Activated naive CD4-positive, alpha-beta T cell treated with anti-CD3 and anti-CD28 coated beads for 36 hours (primary cell): Measurements from ENCODE around the gene DUSP2. TPM values are rescaled to one million over a fixed set of nuclear protein-coding genes. Genes with fewer than 3 reads are reported as not detected.

ENCODE experiments used
- CTCF ChIA-PET: fragments of 350-600 bp; sonication (Branson Sonifier 250); formaldehyde crosslinking; loops from one replicate; lab custom pipeline; 2021; ENCODE audit warnings: antibody characterized with exemption; lab: Charles Lee
- DNase-seq: peaks from one replicate; pipeline ENCODE4 v3.0.0-alpha.2; 2020
- H3K27ac Mint-ChIP-seq: one replicate; pipeline ENCODE4 v1.8.0; 2021; ENCODE audit warnings: mild to moderate bottlenecking, mixed read lengths
- H3K27me3 Mint-ChIP-seq: one replicate; pipeline ENCODE4 v1.8.0; 2021; ENCODE audit warnings: low read depth, mixed read lengths
- H3K36me3 Mint-ChIP-seq: one replicate; pipeline ENCODE4 v1.8.0; 2021; ENCODE audit warnings: low read depth, mixed read lengths
- H3K4me1 Mint-ChIP-seq: one replicate; pipeline ENCODE4 v1.8.0; 2021; ENCODE audit warnings: low read depth, mixed read lengths
- H3K4me3 Mint-ChIP-seq: one replicate; pipeline ENCODE4 v1.8.0; 2021; ENCODE audit warnings: mild to moderate bottlenecking, moderate library complexity, mixed read lengths
- H3K9me3 Mint-ChIP-seq: one replicate; pipeline ENCODE4 v1.8.0; 2021; ENCODE audit warnings: mixed read lengths
- intact Hi-C: fragments of 100-400 bp; cut with micrococcal nuclease; formaldehyde crosslinking; loops from one replicate; pipeline ENCODE4 v1.15.1; 2023
- total RNA-seq, 2 experiments: library from RNA; stranded (reverse); gene quantifications; one replicate each; pipeline ENCODE4 v1.2.3, GENCODE V29; 2021

DUSP2 gene
- total RNA-seq, 2 experiments from 2014 or later = 429 to 463 TPM

- H3K9me3 Mint-ChIP-seq = no peaks in the 10 kb centered on the region
- CTCF ChIA-PET = interaction anchor here (1.3 to 2.8 kb wide), 2 partner anchors 23 to 160 kb away, joined by 3 to 24 read pairs; partner anchors contain the start of gene ANKRD36C
- no peak overlapping the region for H3K4me3 Mint-ChIP-seq
- peak; percentile 3 for DNase-seq
- no peaks in the 10 kb centered on the region for H3K27me3 Mint-ChIP-seq
- H3K27ac Mint-ChIP-seq = peak overlapping the region; percentile 51
- peaks cover 3% of the 10 kb centered on the region for H3K36me3 Mint-ChIP-seq
- intact Hi-C loops = no loop called here
- H3K4me1 Mint-ChIP-seq = peaks cover 90% of the 10 kb centered on the region
Observed at GRCh38 chr2:96151595-96152303, 6.5 kb upstream of the DUSP2 start.

DNA sequence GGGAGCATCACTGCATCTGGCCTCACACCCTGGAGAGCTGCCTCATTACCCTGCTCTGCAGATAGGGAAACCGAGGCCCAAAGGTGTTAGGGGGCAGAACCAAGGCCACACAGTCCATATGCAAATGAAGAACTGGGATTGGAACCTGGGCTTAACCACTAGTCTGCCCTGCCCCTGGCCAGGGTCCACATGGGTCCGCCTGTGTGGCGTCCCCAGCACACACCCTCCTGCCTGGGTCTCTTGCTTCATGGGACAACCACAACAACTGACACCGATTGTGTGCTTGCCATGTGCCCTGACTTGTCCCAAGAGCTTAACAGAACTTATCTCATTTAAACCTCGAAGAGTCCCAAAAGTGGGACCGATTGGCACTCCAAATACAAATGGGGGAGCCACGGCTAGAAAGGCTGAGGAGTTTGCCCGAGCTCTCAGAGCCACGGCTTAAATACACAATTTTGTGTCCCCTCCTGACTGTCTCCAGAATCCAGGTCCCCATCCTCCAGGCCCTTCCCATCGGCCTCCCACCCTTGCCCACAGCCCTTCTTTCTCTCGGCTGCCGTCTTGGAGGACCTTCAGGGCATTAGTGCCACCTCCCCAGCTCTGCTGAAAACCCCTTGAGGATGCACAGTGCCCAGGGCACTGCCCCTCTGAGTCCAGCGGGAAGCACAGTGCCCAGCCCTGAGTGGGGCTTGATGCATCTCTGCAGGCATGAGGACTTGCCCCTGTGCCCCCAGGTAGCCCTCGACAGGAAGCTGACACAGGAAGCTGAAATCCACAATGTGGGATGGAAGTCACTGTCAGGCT lies 5.8 kb upstream of the DUSP2 start:
- CTCF ChIA-PET = interaction anchor here (1.3 to 2.8 kb wide), 2 partner anchors 23 to 159 kb away, joined by 3 to 24 read pairs; partner anchors contain the start of gene ANKRD36C
- Mint-ChIP-seq H3K27ac (peak overlapping the region; percentile 70), H3K36me3 (peaks cover 5% of the 10 kb centered on the region), H3K27me3 (no peaks in the 10 kb centered on the region), H3K9me3 (no peaks in the 10 kb centered on the region), H3K4me3 (no peak overlapping the region), H3K4me1 (peaks cover 88% of the 10 kb centered on the region)
- intact Hi-C loops = no loop called here
- DNase-seq = peak; percentile 4

GRCh38 chr2:96150007-96150640 lies 4.9 kb upstream of the DUSP2 start:
- intact Hi-C loops = no loop called here
- Mint-ChIP-seq H3K36me3 (peaks cover 5% of the 10 kb centered on the region), H3K4me1 (peaks cover 81% of the 10 kb centered on the region), H3K9me3 (no peaks in the 10 kb centered on the region), H3K4me3 (no peak overlapping the region), H3K27ac (peak overlapping the region; percentile 70), H3K27me3 (no peaks in the 10 kb centered on the region)
- CTCF ChIA-PET = interaction anchor here (1.0 to 2.8 kb wide), 3 partner anchors 24 to 158 kb away, joined by 3 to 24 read pairs (median 4); partner anchors contain the start of gene ANKRD36C
- DNase-seq = no peak

GRCh38 chr2:96148410-96149217 lies 3.4 kb upstream of the DUSP2 start:
- Mint-ChIP-seq H3K4me3 (peak overlapping the region; percentile 86), H3K9me3 (no peaks in the 10 kb centered on the region), H3K36me3 (peaks cover 16% of the 10 kb centered on the region), H3K4me1 (peaks cover 71% of the 10 kb centered on the region), H3K27me3 (no peaks in the 10 kb centered on the region), H3K27ac (peak overlapping the region; percentile 99)
- peak; percentile 100 for DNase-seq
- intact Hi-C loops = loop anchor here (1.0 to 5.0 kb wide), 6 partner anchors 9 to 814 kb away; partner anchors contain the start of genes ARID5A and CNNM4
- CTCF ChIA-PET = interaction anchor here (1.1 to 8.6 kb wide), 4 partner anchors 9 to 108 kb away, joined by 3 to 76 read pairs (median 4); no protein-coding TSS in a partner anchor

DNA sequence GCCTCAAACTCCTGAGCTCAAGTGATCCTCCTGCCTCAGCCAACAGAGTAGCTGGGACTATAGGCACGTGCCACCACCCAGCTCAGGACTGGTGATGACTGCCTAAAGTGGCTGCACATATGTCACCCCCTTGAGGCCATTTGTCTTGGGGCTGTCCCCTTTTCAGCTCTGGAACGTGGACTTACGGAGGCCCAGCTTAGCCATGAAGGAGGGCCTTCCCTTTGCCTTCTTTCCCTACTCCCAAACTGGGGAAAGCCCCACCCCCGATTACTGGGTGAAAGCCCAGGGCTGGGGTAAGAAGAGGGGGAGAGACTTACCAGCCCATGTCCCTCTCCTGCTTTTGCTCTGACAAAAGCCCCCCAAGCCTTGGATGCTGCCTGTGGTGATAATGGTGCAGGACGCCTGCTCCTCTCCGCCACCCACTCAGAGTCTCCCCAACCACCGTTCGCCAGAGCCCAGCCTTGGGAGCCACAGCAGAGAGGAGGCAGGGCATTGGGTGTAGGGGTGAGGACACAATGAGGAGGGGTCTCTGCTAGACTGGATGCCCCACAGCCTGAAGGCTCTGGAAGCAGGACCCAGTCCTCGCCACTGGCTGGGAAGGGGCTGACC lies 2.5 kb upstream of the DUSP2 start:
- Mint-ChIP-seq H3K4me1 (peaks cover 61% of the 10 kb centered on the region), H3K27me3 (no peaks in the 10 kb centered on the region), H3K27ac (peak overlapping the region; percentile 99), H3K4me3 (peak overlapping the region; percentile 86), H3K36me3 (peaks cover 26% of the 10 kb centered on the region), H3K9me3 (no peaks in the 10 kb centered on the region)
- DNase-seq = peak; percentile 69
- CTCF ChIA-PET = interaction anchor here (0.7 to 18.5 kb wide), 12 partner anchors 9 to 109 kb away, joined by 3 to 482 read pairs (median 6); partner anchors contain the start of genes ADRA2B and ASTL
- intact Hi-C loops = loop anchor here (1.0 to 5.0 kb wide), 6 partner anchors 10 to 815 kb away; partner anchors contain the start of genes ARID5A and CNNM4

DNA sequence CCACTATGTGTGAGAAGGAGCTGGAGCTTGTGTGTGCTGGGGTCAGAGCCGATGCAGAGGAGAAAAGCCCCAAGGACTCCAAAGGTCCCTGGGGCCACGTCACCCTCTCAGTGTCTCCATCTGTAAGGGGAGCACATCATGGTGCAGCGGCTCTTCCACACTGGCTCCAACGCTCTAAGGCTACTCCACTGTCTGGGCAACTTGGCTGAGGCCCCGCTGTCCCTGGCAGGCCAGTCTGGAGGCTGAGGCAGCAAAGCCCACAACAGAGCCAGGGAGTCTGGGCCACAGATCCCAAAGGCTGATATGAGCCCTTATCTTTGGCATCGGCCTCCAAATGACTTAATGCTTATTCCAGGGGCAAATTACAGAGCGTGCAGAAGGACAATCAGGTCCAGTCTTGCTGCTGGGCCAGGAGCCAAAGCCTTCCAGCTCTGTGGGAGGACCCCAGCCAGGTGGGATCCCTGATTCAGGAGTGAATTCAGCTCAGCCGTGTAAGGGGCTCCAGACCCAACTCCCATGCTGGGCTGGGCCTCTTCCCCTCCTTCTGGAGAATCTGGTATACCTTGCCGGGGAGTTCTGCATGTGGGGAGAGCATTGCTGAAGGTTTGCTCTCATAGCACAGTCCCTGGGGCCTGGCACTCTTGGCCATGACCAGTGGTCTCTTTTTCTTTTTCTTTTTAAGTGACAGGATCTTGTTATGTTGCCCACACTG lies 1.8 kb upstream of the DUSP2 start:
- H3K27me3 Mint-ChIP-seq = no peaks in the 10 kb centered on the region
- peak overlapping the region; percentile 86 for H3K4me3 Mint-ChIP-seq
- intact Hi-C loops = loop anchor here (1.0 to 5.0 kb wide), 6 partner anchors 17 to 815 kb away; partner anchors contain the start of gene CNNM4
- peak overlapping the region; percentile 99 for H3K27ac Mint-ChIP-seq
- H3K4me1 Mint-ChIP-seq = peaks cover 62% of the 10 kb centered on the region
- no peaks in the 10 kb centered on the region for H3K9me3 Mint-ChIP-seq
- CTCF ChIA-PET = interaction anchor here (0.7 to 18.5 kb wide), 11 partner anchors 8 to 110 kb away, joined by 3 to 482 read pairs (median 6); partner anchors contain the start of genes ADRA2B and ASTL
- H3K36me3 Mint-ChIP-seq = peaks cover 32% of the 10 kb centered on the region
- no peak for DNase-seq

DNA sequence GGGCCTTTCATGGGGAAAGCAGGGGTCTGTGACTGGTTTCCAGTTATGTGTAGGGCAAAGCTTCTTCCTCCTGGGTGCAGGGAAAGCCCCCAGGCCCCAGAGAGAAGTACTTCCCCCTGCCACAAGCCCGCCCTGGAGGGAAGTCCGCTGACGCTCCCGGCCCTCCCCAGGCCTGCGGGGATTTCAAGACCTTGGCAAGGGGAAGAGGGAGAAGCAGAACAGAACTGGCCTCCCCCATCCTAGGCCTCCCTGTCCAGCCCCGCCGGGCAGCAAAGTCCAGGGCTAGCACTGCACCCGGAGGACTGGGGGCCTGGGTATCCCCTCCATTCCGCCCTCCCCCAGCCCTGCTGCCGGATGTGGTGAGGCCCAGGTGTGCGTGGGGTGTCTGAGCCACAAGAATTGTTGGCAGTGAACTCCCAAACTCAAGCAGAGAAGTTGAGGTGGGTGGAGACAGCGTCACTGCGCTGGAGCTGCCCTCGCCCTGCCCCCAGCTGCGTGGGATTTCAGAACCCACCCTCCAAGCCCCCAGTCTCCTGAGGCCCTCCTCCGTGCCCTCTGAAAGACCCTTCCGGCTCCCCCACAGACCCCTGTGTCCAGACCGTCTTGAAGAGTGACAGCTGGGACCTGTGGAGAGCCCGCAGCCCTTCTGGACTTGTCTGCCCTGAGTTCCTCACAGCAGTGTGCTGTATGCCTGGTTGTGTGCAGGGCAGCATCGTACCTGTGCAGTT lies 1.1 kb upstream of the DUSP2 start:
- H3K27me3 Mint-ChIP-seq = no peaks in the 10 kb centered on the region
- no peaks in the 10 kb centered on the region for H3K9me3 Mint-ChIP-seq
- CTCF ChIA-PET = interaction anchor here (0.9 to 18.5 kb wide), 7 partner anchors 11 to 30 kb away, joined by 3 to 482 read pairs (median 6); partner anchors contain the start of gene ADRA2B
- H3K4me1 Mint-ChIP-seq = peaks cover 56% of the 10 kb centered on the region
- H3K36me3 Mint-ChIP-seq = peaks cover 37% of the 10 kb centered on the region
- peak overlapping the region; percentile 86 for H3K4me3 Mint-ChIP-seq
- peak; percentile 96 for DNase-seq
- intact Hi-C loops = loop anchor here (1.0 to 5.0 kb wide), 6 partner anchors 18 to 816 kb away; partner anchors contain the start of gene CNNM4
- peak overlapping the region; percentile 99 for H3K27ac Mint-ChIP-seq

GRCh38 chr2:96145848-96146152 lies 560 bp upstream of the DUSP2 start:
- intact Hi-C loops = loop anchor here (1.0 to 5.0 kb wide), 11 partner anchors 19 to 817 kb away; partner anchors contain the start of genes CIAO1, CNNM4, SNRNP200 and STARD7
- peaks cover 38% of the 10 kb centered on the region for H3K36me3 Mint-ChIP-seq
- H3K9me3 Mint-ChIP-seq = no peaks in the 10 kb centered on the region
- peak overlapping the region; percentile 99 for H3K27ac Mint-ChIP-seq
- DNase-seq = no peak
- H3K27me3 Mint-ChIP-seq = no peaks in the 10 kb centered on the region
- peak overlapping the region; percentile 86 for H3K4me3 Mint-ChIP-seq
- CTCF ChIA-PET = interaction anchor here (1.5 to 18.5 kb wide), 4 partner anchors 12 to 30 kb away, joined by 3 to 482 read pairs (median 43); no protein-coding TSS in a partner anchor
- H3K4me1 Mint-ChIP-seq = peaks cover 56% of the 10 kb centered on the region

DNA sequence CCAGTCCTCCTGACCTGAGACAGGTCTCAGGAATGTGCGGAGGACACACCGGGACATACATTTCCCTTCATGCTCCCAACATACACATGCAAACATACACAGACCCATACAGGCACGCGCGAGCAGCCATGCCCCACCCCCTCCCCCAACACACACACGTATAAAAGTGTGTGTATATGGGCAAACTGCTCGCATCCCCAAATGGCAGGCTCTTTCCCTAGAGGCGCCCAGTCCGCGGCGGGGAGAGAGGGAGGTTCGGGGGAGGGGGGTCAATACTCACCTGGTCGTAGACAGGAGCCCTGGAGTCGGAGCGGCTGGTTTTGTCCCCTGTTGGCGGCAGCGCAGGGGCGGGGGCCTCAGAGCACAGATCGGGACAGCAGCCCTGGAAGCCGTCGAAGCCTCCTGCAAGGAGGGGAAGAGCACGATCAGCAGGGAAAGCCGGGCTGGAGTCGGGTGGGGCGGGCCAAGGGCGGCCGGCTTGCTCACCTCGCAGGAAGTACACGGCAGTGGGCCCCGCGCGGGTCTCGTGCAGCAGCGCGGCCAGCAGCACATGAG lies 682 bp downstream of the DUSP2 start:
- H3K27me3 Mint-ChIP-seq = no peaks in the 10 kb centered on the region
- CTCF ChIA-PET = interaction anchor here (1.0 to 18.5 kb wide), 4 partner anchors 13 to 122 kb away, joined by 3 to 482 read pairs (median 40); no protein-coding TSS in a partner anchor
- H3K27ac Mint-ChIP-seq = peak overlapping the region; percentile 96
- peaks cover 48% of the 10 kb centered on the region for H3K4me1 Mint-ChIP-seq
- intact Hi-C loops = loop anchor here (1.0 to 5.0 kb wide), 8 partner anchors 64 to 818 kb away; partner anchors contain the start of genes CIAO1, CNNM4, SNRNP200 and STARD7
- peak overlapping the region; percentile 96 for H3K4me3 Mint-ChIP-seq
- peaks cover 38% of the 10 kb centered on the region for H3K36me3 Mint-ChIP-seq
- H3K9me3 Mint-ChIP-seq = no peaks in the 10 kb centered on the region
- DNase-seq = peak; percentile 49
